ENCODE measurements around the gene INAFM1.

The INAFM1 gene

GRCh38 chr19:47310323-47310722, 35.6 kb downstream of the INAFM1 start:
- DNase-seq (ENCODE audit: low read depth), result no peak

DNA sequence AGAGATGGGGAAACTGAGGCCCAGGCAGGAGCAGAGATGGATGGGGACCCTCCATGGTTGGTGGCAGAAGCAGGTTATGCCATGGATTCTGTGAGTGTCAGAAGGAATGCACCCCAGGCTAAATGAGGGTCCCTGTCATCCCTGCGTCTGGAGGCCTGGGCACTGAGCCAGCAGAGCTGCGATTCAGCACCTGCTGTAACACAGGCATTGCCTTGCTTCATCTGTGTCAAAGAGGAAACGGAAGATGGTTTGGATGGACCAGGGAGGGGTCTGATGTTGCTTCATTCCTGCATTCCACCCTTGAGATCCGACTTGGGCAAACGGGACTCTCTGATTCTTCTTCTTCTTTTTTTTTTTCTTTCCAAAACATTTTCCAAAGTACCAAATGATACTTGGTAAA, 36.1 kb downstream of the INAFM1 start:
- peak; percentile 40 for DNase-seq (ENCODE audit: low read depth)

DNA sequence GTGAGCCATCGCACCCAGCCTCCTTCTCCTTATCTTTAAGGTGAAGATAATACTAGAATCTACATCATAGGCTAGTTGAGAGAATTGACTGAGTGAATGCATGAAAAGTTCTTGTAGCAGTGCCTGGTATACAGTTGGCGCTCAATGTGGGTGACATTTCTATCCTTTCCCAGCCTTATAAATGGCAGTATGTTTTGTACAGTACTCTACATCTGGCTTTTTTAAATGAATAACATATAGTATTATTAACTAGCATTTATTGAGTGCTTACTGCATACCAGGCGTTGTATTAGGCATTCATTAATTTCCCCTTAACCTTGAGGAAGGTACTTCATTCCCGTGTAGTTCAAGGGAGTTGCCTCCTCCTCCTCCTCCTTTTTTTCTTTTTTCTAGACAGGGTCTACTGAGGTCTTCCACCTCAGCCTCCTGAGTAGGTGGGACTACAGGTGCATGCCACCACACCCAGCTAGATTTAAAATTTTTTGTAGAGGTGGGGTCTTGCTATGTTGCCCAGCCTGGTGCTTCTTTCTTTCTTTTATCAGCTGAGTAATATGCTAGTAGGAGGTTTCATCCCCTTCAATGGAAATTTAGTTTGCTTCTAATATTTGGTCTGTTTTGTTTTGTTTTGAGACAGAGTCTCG, 37.8 kb downstream of the INAFM1 start:
- DNase-seq (ENCODE audit: low read depth), result no peak

DNA sequence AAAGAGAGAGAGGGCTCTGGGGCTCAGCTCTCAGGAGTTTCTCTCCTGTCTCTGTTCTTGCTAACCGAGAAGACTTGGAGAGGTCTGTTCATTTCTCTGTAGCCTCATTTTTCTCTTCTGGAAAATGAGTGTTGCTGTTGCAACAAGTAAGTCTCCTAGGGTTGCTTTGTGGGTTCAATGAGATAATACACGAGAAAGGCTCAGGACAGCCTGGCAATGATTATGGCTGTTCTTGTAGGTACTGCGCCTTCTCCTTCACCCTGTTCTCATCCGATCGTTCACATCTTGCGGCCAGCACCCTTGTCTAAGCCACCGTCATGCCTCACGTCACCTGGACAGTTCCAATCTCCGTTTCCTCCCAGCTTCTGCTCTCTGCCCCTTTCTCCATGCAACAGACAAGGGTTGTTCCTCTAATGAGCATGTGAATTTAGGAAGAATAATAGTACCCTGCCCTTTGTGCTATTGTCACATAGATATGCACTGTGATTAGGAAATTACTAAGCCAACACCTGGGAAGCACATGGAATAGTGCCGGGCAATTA, 39.1 kb downstream of the INAFM1 start:
- DNase-seq (ENCODE audit: low read depth), result no peak

DNA sequence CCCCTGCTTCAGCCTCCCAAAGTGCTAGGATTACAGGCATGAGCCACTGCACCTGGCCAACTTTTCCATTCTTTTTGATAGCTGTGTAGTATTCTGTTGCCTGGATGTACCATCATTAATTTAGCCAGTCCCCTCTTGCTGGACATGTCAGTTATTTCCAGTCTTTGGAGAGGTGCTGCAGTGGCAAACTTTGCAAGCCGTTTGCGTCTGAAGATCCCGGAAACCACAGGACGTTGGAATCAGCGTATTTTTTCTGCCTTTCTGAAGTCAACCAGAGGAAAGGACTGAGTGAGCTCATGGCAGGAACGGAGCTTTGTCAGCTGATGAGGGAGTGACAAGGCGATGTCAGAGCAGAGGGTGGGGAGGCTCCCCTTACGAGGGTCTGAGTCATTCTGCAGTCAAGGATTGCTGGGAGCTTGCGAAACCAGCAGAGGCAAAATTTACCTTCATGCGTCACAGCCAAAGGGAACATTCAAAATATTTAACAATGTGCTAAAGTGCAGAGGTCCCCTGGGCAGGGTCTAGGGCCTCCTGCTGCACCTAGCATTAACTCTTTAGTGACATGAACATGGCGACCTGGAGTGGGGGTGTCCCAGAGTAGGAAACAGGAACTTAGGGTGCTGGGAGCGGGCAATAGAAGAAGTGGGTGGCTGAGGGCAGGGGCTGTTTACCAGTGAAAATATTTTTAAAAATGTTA, 40.6 kb downstream of the INAFM1 start:
- peak; percentile 96 for DNase-seq (ENCODE audit: low read depth)

DNA sequence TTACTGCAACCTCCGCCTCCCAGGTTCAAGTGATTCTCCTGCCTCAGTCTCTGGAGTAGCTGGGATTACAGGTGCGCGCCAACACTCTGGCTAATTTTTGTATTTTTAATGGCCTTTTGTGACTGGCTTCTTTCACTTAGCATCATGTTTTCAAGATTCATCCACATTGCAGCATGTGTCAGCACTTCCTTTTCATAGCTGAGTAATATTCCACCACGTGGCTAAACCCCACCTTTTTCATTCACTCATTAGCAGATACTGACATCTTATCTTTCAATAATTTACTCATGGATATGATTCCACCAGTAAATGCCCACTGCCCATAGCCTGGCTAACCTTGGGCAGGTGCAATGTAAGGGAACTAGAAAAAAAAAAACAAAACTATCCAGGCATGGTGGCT, 41.8 kb downstream of the INAFM1 start:
- DNase-seq (ENCODE audit: low read depth), result no peak

GRCh38 chr19:47319923-47320871, 45.5 kb downstream of the INAFM1 start:
- no peak for DNase-seq (ENCODE audit: low read depth)

- DNase-seq (ENCODE audit: low read depth), result no peak
Observed at GRCh38 chr19:47321630-47322029, 46.9 kb downstream of the INAFM1 start.

DNA sequence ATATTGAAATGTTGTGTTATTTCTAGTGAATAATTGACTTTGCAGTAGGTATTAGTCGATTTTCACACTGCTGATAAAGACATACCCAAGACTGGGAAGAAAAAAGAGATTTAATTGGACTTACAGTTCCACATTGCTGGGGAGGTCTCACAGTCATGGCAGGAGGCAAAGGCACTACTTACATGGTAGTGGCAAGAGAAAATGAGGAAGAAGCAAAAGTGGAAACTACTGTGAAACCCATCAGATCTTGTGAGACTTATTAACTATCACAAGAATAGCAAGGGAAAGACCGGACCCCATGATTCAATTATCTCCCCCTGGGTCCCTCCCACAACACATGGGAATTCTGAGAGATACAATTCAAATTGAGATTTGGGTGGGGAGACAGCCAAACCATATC, 47.4 kb downstream of the INAFM1 start:
- no peak for DNase-seq (ENCODE audit: low read depth)

DNA sequence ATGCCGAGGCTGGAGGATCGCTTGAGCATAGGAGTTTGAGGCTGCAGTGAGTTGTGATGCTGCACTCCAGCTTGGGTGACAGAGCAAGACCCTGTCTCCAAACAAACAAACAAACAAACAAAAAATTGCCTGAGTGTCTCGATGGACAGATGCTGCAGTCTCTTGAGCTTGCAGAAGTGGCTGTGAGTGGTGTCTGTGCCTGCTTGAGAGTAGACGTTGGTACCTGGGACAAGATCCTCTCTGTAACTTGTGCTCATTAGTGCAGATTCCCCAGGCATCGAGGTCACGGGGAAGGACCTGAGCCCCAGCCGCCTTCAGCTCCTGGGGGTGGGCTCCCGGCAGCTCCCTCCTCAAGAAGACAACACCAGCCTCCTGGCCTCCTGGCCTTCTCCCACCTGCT, 48.7 kb downstream of the INAFM1 start:
- DNase-seq (ENCODE audit: low read depth), result no peak

DNA sequence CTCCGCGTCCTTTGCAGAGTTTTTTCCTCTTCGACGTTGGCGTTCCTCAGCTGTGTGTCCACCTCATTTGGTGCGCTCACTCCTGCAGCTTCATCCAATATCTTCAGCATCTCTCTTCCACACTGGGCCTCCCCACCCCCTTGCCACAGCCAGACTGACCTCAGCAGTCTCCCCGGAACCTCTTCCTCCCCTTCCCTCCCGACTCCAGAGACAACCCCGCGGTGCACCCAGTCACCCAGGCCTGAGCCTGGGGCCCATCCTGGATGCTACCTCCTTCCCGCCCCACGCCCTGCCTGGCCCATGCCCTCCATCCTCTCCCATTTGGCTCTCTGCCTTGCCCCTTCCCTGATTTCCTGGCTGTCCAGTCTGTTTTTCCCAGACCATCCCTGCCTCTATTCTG, 49.2 kb downstream of the INAFM1 start:
- no peak for DNase-seq (ENCODE audit: low read depth)

DNA sequence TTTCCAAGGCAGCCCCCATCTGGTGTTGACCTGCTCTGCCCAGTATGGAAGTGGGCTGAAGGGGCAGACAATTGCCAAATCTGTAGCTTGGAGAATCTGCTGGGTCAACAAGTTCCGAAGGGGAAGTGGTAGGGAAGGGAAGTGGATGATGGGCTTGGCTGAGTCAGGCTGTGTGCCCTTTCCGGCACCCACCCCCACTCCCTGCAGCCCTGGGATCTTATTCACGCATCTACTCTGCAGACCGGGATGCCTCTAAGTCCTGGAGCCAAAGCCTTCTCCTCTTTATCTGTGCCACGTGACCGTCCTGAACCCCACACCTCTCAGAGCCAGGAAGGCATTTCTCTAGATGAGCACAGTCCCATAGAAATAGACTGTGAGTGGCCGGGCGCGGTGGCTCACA, 49.8 kb downstream of the INAFM1 start:
- no peak for DNase-seq (ENCODE audit: low read depth)
